GM19455 (cell line): Measurements from ENCODE around the gene METTL17.
"Not testable (repeated sequence)": the region's sequence is repeated elsewhere in the genome, so short reads cannot be mapped to it uniquely, and the experiment has no call there.

Source experiments
- ATAC-seq: cut with Tn5 transposase; IDR thresholded peaks from one replicate; pipeline ENCODE4 v1.9.1; 2021; ENCODE audit not compliant: unreplicated experiment

Gene METTL17

DNA sequence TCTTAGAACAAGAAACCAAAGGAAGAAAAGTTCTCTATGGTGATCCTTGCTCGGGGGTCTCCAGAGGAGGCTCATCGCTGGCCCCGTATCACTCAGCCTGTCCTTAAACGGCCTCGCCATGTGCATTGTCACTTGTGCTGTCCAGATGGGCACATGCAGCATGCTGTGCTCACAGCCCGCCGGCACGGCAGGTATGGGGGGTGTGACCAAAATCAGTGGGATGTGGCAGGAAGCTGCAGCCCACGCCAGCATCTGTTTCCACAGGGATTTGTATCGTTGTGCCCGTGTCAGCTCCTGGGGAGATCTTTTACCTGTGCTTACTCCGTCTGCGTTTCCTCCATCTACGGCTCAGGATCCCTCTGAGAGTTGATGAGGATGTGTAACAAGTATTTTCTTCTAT is 6.7 kb downstream of the METTL17 start:
- no peak for ATAC-seq

DNA sequence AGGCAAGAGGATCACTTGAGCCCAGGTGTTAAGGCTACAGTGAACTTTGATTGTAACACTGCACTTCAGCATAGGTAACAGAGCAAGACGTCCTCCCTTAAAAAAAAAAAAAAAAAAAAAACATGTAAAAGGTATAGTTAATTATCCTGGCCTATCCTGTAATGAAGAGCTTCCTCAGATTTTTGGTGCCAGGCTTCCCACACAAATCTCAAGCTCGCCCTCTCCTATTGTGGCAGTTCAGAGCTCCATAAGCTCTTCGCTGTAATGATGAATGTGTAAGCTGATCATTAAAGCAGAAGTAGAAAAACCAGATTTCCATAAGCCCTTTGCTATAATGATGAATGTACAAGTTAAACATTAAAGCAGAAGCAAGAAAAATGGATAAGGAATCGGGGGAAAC is 7.3 kb downstream of the METTL17 start:
- no peak for ATAC-seq

DNA sequence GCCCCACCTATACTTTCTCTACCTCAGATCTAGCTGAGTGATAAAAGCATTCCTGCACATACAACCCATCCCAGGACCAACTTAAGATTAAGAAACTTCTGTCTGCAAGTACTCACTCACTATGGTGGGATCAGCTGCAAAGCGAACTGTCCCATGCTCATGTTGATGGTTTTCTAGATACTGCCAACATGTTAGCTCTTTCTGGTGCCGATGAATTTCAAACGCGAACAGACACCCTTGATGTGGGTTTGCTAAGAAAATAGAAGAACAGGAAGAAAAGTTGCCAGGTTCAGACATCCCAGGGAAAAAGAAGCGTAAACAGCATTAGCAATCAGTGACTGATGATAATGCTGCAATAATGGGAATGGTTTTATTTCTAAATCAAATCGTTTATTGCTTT is 7.8 kb downstream of the METTL17 start:
- ATAC-seq, result no peak

DNA sequence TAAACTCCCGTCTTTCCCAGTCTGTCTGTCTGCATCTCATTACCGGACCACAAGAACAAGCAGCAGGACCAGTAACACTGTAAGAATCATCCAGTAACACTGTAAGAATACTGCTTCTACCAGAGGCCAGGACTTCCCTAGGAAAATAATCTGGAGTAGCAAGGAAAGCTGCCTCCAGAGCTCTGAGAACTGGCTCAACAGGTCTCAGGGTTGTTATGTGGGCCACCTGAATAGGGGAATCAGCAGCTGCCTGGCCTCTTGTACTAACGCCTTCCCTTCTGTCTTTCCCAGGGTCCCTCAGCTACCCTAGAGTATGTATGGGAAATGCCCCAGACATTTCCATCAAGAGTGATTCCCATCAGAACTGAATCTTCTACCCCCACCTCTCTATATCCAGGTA is 8.4 kb downstream of the METTL17 start:
- no peak for ATAC-seq

DNA sequence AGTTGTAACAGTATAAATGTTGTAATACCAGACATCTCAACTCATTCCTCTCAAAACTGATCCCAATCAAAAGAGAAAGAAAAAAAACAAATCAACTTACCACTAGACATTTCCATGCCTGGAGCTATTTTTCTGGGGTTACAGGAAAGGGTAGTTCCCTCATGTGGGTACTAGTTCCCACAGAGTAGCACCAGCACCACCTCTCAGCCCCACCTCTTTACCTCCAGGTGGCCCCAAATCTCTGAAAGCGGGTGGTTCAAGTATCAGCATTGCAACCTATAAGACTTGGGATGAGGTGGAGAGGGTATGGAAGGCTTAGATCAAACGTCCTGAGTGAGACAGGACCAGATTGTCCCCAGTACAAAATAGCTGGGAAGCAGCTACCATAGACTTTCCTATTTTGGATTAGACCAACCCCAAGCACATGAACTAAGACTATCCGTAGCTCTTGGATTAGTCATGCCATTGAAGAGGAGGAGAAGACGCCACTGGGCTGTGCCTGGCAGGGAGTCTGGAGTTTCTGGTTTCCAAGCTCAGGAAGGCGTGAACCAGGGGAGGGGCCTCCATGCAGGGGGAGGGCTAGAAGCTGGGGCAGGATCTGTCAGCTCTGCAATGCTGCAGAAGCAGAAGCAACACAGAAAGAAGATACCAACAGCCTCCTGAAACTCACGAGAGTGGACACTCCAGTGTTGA is 9.0 kb downstream of the METTL17 start, which contains the start of gene SLC39A2:
TSS of gene SLC39A2 (plus strand) at position 620 of the 693 bp plus-strand sequence. CDS start 154 bp downstream, outside the sequence.
- ATAC-seq, result no peak

DNA sequence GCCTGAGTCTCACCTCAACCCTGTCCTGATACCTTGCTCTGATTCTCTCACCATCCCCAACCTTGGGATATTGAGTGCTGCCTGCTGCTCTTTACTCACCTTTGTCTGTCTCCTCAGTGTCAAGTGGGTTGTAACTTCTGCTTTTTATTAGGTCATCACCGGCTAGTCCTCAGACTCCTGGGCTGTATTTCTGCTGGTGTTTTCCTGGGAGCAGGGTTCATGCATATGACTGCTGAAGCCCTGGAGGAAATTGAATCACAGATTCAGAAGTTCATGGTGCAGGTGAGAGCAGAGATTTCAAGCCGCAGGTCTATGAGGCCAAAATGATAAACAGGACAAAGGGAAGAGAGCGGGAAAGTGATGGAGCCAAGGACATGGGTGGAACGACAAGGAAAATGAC is 9.8 kb downstream of the METTL17 start:
- no peak for ATAC-seq

DNA sequence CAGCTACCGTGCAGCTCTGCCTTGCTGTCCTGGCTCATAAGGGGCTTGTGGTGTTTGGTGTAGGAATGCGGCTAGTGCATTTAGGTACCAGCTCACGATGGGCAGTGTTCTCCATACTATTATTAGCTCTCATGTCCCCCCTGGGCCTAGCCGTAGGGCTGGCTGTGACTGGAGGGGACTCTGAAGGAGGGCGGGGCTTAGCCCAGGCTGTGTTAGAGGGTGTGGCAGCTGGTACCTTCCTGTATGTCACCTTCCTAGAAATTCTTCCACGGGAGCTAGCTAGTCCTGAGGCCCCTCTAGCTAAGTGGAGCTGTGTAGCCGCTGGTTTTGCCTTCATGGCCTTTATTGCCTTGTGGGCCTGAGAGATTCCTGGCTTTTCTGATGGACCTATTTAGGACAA is 11.4 kb downstream of the METTL17 start:
- no peak for ATAC-seq

DNA sequence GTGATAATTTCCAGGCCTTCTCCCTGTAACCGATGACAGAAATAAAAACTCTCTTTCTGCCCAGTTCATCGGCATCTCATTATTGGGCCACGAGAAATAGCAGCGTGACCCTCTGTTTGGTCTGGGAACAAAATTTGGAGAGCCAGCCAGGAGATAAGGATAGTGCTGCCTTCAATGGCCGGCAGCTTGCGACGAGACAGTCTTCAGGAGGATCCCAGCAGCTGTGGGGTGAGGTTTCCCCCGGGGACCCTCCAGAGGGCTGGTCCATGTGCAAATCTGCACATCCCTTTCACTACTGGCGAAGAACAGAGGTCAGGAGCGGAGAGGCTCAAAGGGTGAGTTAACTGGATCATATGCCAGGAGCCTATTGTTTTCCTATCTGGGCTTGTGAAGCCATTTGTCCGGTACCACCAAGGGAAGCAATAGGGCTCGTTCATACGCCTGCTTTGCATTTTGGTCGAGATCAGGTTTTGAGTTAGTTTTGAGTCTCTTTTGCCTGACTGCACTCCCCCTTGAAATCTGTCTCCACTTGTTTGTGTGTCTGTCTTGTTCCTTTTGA is 14.1 kb downstream of the METTL17 start:
- ATAC-seq, result no peak

DNA sequence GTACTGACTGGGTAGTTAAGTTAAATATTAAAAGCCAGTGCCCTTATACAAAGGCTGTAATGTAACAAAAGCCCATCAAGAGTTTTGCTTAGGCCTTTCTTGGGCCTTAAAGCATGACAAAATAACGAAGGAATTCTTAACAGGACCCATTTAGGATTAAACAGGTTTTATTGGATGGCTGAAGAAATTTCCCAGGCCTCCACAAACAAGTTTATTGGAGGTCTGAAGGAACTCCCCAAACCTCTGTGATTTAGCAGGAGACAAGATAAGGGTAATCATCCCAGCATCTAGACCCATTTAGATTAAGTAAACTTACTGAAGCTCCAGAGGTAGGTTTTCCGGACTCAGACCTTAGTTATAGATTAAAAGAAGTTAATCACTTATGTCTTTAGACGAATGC is 19.9 kb downstream of the METTL17 start:
- ATAC-seq, result not testable (repeated sequence)

DNA sequence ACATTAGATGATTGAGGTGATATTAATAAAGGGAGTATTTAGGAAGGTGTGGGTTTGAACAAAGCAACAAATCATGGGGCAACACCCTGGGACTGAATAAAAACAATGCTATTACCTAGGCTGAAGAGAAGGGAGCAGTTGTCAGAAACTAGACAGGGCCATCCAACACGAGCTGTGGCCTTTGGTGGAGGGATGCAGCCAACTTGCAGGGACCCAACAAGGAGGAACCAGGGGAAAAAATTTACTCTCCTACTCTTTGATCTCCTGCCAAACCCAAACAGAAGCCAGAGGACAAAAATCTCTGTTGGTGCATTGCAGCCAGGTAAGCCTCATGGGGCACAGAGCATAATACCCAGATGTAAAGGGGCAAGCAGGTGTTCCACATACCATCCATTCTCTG is 21.4 kb downstream of the METTL17 start:
- no peak for ATAC-seq

DNA sequence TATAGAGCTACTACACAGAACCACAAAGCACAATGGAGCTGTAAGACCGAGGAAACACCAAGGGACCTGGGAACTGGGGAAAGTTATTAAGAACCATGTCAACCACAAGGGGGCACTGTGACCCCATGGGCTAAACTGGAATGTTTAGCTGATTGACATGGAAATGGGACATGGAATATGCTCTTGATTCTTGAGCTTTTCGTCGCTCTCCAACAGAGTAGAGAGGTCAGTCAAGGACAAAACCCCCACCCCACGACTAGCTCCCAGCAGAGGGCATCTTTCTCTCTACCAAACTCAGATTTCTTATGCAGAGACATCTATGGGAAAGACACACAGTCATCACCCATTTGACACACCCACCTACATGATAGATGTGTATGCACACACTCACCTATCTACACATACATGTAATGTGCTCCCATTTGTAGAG is 25.0 kb downstream of the METTL17 start:
- no peak for ATAC-seq

DNA sequence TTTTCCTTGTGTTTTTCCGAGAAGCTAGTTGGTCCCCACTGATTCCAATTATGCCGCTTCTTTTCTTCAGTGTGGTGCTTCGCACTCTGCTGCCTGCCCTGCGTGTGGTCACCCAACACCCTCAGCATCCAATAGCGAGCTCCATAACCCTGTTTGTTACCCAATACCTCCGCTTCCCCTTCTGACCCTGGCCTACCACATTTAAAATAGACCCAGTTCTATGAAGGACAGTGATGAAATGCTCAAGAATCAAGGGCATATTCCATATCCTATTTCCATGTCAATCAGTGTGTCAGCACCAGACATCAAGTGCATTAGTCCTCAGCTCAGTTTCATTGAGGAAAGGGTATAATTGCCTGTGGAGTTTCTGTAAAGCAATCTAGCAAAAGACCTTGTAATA is 25.5 kb downstream of the METTL17 start:
- no peak for ATAC-seq

DNA sequence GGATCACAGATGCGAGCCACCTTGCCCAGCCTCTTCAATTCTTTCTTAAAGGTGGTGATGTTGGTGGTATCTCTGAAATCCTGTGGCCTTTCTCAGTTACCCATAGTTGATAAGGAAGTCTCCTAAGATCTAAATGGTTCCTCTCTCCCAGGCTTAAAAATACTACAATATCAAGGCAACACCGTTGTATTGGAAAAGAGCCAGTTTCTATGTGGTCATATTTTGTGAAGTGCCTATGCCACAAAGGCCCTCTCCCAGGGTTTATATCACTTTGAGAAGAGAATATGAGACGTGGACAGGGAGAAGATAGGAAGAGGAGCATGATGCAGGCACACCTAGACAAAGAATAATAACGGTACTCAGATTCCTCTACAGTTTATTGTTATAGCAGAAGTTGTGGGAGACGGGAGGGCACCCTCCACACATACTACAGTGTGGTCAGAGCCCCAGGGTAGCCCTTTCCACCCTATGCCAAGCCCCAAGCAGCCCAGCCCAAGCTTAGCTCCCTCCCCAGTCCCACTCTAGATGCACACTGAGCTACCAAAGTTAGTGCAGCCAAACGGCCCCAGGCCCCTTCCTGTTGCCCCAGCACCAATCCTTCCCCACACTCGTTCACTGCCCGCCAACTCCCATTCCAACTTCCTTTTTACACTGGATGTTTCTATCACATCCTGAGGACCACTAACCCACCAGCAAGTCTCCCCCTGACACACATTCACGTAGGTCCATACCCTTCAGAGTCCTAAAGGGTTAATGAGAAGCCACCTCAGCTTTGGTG is 26.8 kb downstream of the METTL17 start:
- no peak for ATAC-seq

DNA sequence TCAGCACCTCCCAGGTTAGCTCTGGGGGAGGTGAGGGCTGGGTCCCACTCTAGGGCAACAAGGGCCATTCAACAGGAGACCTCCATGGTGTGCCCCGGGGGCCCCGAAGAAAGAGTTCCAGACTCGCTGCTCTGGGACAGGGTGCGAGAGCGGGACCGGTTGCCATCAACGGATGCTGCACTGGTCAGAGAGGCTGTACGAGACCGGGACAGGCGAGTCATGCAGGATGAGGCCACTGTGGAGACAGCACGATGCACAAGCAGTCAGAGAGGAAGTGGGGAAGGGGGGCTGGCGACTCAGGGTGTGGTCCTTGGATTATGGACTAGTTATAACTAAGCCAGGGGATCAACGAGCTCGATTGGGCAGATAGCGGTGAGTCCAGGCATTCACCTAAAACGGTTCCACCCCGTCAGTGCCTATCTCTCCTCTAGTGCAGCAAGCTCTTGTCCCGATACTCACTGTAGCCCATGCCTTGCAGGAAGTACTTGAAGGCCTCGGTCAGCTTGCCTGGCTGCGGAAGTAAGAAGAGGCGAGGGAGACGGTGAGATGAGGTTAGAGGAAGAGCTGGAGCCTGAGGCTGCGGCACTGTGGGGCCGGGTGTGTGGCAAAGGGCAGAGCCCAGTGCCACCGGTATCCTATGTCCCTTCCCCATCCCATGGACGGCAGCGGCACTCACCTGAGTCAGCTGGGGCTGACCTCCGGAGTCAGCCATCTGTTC is 27.9 kb downstream of the METTL17 start:
- no peak for ATAC-seq

DNA sequence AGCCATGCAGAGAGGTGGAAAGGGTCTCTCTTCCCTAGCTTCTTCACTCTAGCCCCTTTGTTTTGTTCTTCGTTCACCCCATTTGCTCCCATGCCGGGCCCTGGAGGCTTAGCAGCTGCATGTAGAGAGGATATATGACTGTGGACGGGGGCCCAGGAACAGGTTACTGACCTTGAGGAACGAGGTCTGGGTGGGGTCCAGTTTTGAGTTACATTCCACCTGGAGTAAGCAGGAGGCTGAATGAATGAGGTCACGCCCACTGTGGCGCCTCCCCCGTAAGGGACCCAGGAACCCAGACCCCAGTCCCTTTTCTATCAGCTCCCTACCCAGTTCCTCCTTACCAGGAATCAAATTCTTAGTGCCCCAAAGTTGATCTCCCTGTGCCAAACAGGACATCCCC is 28.5 kb downstream of the METTL17 start:
- ATAC-seq, result no peak

DNA sequence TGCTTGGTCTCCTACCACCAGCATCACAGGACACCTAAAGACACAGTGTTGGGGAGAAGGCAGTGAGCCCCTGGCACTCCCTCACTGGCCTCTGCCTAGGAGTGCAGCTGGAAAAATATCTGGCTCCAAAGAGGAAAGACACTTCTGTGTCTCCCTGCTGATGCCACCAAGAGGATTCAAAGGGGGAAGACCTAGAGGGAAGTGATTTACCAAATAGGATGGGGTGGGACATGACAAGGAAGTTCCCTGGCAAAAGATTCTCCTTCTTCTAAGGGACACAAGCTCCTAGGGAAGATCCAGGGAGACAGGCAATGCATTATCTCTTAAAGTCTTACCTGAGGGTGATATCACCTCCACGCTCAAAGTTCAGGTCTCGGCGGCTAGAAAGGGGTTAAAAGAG is 29.0 kb downstream of the METTL17 start:
- no peak for ATAC-seq

DNA sequence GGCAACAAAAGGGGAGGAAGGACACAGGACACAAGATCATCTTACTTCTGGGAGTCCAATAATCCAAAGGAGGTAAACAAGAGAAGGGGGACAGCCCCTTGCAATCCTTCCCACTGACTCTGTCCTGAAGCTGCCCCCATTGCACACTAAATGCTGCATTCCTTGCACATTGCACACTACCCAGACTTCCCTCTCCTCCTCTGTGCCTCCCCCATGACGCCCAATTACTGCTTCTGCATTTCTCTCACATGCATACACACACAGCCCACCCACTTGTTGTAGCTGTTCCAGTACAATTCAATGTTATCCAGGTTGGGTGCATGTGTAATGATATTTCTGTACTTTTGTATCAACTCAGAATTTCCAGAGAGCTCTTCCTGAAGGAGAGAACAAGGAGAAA is 29.6 kb downstream of the METTL17 start:
- ATAC-seq, result no peak

DNA sequence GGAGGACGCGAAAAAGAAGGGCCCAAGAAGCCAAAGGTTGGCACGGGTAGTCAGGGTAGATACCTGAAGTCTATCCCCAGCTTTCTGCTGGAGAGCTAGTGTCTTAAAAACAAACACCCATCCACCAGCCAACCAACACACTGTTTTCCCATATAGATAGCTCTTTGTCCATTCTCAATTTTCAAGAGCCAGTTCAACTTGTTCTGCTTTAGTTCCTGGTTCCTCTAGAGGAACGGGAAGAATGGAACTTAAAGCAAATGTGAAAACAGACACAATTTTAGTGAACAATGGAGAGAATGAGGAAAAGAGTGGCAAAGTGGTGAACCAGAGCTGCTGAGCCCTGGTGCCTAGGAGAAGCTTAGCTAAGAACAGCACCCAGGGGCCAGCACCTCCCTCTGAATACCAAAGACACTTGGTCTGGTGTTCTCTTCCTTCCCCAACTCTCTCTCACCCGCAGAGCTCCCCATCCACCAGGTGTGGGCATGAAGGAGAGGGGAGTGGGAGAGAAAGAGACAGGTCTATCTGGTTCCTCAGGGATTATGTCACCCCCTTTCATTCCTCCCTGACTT is 31.3 kb downstream of the METTL17 start:
- no peak for ATAC-seq

DNA sequence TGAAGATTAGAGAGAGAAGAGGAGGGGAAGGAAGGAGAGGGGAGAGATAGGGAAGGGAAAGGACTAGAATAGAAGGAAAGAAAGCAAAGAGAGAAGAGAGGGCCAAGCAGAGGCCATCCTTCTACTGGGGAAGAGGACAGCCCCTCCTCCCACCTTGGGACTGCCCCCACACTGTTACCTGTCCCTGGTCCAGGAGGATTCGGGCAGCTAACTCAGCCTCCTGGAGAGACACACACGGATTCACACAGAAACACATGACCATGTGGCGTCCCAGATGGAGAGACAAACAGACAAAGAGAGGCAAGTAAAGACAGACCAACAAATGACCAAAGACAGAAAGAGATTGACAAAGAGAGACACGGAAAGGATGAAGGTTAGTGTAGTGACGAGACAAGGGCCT is 32.9 kb downstream of the METTL17 start:
- no peak for ATAC-seq

DNA sequence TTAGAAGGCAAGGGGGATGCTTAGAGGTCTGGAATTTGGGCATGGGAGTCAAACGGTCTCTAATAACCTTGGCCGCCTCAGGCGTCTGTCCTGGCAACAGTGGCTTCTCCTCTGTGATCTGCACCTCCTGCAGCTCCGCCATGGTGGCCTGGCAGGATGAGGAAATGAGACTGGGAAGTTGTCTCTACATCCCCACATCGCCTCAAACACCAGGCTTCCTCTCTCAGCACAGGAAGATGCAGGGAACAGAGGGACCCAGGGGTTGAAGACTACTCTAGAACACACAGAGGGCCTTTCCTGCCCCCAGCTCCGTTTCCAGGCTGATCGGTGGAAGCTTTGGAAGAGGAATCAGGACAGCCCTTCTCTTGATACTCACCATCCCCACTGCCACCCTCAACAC is 33.4 kb downstream of the METTL17 start:
- no peak for ATAC-seq
